Esophagus mucosa (tissue), 1 donor: ENCODE results near the gene KCNT2. TPM values are rescaled to one million over a fixed set of nuclear protein-coding genes. Genes with fewer than 3 reads are reported as not detected.

ENCODE experiments used
- ATAC-seq: fragments of 200-7000 bp; cut with Tn5 transposase; one replicate; pipeline ENCODE4 v1.9.1; 2020
- total RNA-seq: library from RNA; stranded (reverse); gene quantifications from one replicate; pipeline ENCODE4 v1.2.4, GENCODE V29; 2023
- donor health status: DM: yes; HTN: yes; CAD: no.

The KCNT2 gene
- total RNA-seq, 1 donor from 2014 or later = 0.20 TPM

DNA sequence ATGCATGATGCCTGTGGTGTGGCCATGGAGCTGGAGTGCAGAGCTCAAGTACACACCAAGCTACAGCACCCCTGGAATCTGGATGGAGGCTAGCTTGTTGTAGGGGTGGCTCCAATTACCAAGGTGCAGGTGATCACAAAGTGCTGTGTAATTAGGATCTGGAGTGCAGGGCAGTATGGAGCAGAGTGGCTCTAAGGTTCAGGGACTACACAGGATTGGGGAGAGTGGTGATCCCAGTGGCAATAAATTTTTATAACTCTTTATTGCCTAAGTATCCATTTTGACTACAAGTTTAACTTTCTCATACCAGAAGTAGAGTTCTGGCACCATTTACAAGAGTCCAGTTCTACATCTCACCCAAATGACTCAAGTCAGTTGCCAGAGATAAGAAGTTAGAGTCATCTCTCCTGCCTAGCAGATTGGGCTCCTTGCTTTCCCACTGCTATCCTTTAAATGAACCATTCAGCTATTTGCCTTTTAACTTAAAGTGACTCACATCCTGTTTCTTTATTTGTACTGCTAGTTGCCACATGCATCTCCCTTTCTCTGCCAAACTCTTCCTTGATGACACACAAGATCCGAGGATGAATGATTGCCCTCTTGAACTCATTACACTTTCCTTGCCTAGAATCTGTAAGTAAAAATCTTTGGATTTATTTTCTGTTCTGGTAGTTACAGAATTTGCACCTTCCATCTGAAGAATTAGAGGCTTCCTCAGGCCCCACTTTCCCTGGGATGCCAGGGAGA is 427.2 kb downstream of the KCNT2 start:
- peak; percentile 99 for ATAC-seq

DNA sequence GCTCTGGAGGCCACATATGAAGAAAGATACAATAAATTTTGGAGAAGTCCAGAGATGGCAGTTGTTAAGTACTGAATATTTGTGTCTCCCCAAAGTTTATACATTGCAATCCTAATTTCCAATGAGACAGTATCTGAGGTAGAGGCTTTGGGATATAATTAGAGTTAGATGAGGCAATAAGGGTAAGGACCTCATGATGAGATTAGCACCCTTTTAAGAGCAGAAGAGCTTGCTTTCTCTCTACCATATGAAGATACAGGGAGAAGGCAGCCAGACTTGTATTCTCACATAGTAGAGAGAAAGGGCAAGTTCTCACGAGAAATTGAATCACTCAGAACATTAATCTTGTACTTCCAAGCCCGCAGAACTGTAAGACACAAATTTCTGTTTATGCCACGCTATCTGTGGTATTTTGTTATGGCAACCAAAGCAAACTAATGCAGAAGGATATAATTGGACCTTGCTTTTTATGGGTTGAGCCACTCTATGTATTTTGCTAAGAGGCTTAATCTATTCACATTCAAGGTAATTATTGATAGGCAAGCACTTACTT is 430.1 kb downstream of the KCNT2 start:
- ATAC-seq = no peak

Other genes starting within 250 kb of the KCNT2 start
- 33.9 TPM for gene CFH, start 43.6 kb upstream of the KCNT2 start, total RNA-seq
- 0.36 TPM for gene CFHR3, start 166.4 kb upstream of the KCNT2 start, total RNA-seq
- 0.60 TPM for gene CFHR1, start 211.3 kb upstream of the KCNT2 start, total RNA-seq